K562 (cell line): ENCODE measurements around the gene BECN2. TPM values are rescaled to one million over a fixed set of nuclear protein-coding genes. Genes with fewer than 3 reads are reported as not detected.

Experiments used
- CXXC5 ChIP-seq: fragments of 250-450 bp; sonication (Bioruptor Pico); IDR thresholded peaks from 2 replicates; pipeline ENCODE4 v1.8.0; 2022; ENCODE audit warnings: inconsistent platforms, mild to moderate bottlenecking, moderate library complexity
- GTF3C2 ChIP-seq: IDR thresholded peaks from 3 replicates; pipeline ENCODE4 v1.6.1; 2011; ENCODE audit warnings: borderline replicate concordance, mild to moderate bottlenecking, moderate library complexity; ENCODE audit not compliant: insufficient read length; ENCODE audit errors: extremely low read depth
- HDGF ChIP-seq: fragments of 450-650 bp; IDR thresholded peaks from 2 replicates; pipeline ENCODE4 v1.6.1; 2016
- LEF1 ChIP-seq: fragments of 450-650 bp; IDR thresholded peaks from 2 replicates; pipeline ENCODE4 v1.6.1; 2016; ENCODE audit warnings: mild to moderate bottlenecking
- MYC ChIP-seq, 2 experiments: fragments of 250-450 bp in 1 of 2; sonication (Bioruptor Pico) in 1 of 2; IDR thresholded peaks; 2 replicates each; pipeline versions ENCODE4 v1.5.1 to v1.6.1; 2012 to 2021; ENCODE audit warnings: low read depth in 2 of 2, borderline replicate concordance in 1 of 2, improper control_type of control experiment in 1 of 2, low read length in 1 of 2, mild to moderate bottlenecking in 1 of 2, moderate library complexity in 1 of 2
- NBN ChIP-seq: fragments of 450-650 bp; IDR thresholded peaks from 2 replicates; pipeline ENCODE4 v1.6.1; 2016; ENCODE audit warnings: low read depth, mild to moderate bottlenecking
- SIN3A ChIP-seq, 2 experiments: fragments of 150-350 bp in 1 of 2; IDR thresholded peaks; 2 replicates each; pipeline ENCODE4 v1.6.1; 2011 to 2016; ENCODE audit warnings: borderline replicate concordance in 2 of 2, low read depth in 2 of 2, low read length in 2 of 2, mild to moderate bottlenecking in 2 of 2, moderate library complexity in 2 of 2; ENCODE audit not compliant: control insufficient read depth in 1 of 2
- USF1 ChIP-seq: sonication (generic); formaldehyde crosslinking; IDR thresholded peaks from 2 replicates; pipeline ENCODE4 v1.9.0; 2022; ENCODE audit warnings: mild to moderate bottlenecking, missing genetic modification reagents
- ZBTB7A ChIP-seq: IDR thresholded peaks from 2 replicates; pipeline ENCODE4 v1.6.1; 2011; ENCODE audit warnings: low read depth, mild to moderate bottlenecking, low read length, moderate library complexity, borderline replicate concordance; ENCODE audit not compliant: control insufficient read depth
- ZFP30 ChIP-seq: fragments of 250-450 bp; sonication (Bioruptor Pico); IDR thresholded peaks from 2 replicates; pipeline ENCODE4 v1.8.0; 2022; ENCODE audit warnings: moderate library complexity, mild to moderate bottlenecking, inconsistent platforms, borderline replicate concordance
- ZNF274 ChIP-seq: IDR thresholded peaks from 2 replicates; pipeline ENCODE4 v1.6.1; 2011; ENCODE audit warnings: low read depth, mild to moderate bottlenecking, low read length, moderate library complexity, borderline replicate concordance
- ZNF408 ChIP-seq: fragments of 250-450 bp; sonication (Bioruptor Pico); IDR thresholded peaks from 2 replicates; pipeline ENCODE4 v1.4.0; 2020; ENCODE audit warnings: low read depth, mild to moderate bottlenecking, moderate library complexity
- ZNF609 ChIP-seq: sonication (generic); formaldehyde crosslinking; IDR thresholded peaks from 2 replicates; pipeline ENCODE4 v1.8.1; 2023; ENCODE audit warnings: missing genetic modification reagents, mild to moderate bottlenecking, borderline replicate concordance
- polyA plus RNA-seq, 8 experiments: library from polyadenylated mRNA; depleted of rRNA in 4 of 8; stranded (reverse) in 5 of 8; unstranded in 3 of 8; fragments of >200 nt; fragmentation: Nextera tagmentation in 2 of 8; fragmentation: Illumina TruSeq in 1 of 8; extraction: Ambion mirVana in 2 of 8; extraction: Trizol in 1 of 8; gene quantifications; 2 replicates each; pipeline versions ENCODE4 v1.2.1 to v1.2.3, GENCODE V29; 2011 to 2014; ENCODE audit warnings: inconsistent platforms in 1 of 8, missing spikeins in 1 of 8
- total RNA-seq, 7 experiments: library from RNA; depleted of rRNA in 6 of 7; stranded (reverse); fragments of >200 nt in 6 of 7; fragmentation: Illumina TruSeq in 2 of 7; extraction: Trizol in 2 of 7; gene quantifications; 2 replicates each; pipeline versions ENCODE4 v1.2.1 to v1.2.3, GENCODE V29; 2011 to 2021; ENCODE audit warnings: low replicate concordance in 1 of 7
- TF ChIP-seq, protein P1 (sequence below), 2 experiments: IDR thresholded peaks; 2 replicates each; pipeline ENCODE4 v1.6.1; 2012; ENCODE audit warnings: improper control_type of control experiment in 2 of 2, low read depth in 2 of 2, low read length in 2 of 2, borderline replicate concordance in 1 of 2

BECN2 gene
- total and polyA plus RNA-seq, 9 of the 15 experiments (the other 6 are each of a cell fraction or from before 2014, with no cell fraction given), result not detected

DNA sequence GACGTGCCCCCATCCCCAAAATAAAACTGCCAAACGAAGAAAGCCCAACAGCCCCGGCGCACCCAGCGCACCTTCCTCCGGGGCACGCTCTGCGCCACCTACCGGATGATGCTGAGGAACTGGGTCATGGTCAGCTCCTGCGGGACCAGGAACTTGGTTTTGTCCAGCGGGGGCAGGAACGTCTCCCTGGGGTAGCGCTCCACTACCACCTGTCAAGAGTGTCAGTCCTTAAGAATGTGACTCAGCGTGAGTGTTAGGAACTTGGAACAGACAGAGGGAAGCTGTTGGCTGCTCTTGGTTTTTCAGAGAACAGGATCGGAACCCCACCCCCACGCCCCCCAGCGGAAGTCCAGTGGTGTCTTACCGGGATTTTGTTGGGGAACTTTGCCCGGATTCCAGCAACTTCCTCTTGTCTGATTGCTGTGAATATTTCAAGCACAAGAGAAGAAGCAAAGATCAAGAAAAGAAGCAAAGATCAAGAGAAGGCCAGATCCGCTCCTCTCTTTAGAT lies 40.9 kb downstream of the BECN2 start (continued):
- TF ChIP-seq ZFP30 (no peak), ZNF274 (no peak), LEF1 (peak; percentile 44; the same call in 1 of the 2 replicates), ZNF609 (no peak), HDGF (no peak), NBN (peak; percentile 57; the same call in 1 of the 2 replicates), ZNF408 (no peak), USF1 (CRISPR knock-in tag) (no peak), ZBTB7A (peak; percentile 37; the same call in 1 of the 2 replicates), MYC (IDR thresholded peaks at IDR 0.05; ENCODE audit: low read depth, low read length) (no peak), MYC (CRISPR knock-in tag; IDR thresholded peaks at IDR 0.05; ENCODE audit: borderline replicate concordance, low read depth) (no peak), CXXC5 (CRISPR knock-in tag) (peak; percentile 70), SIN3A (IDR thresholded peaks at IDR 0.05; ENCODE audit: borderline replicate concordance in 2 of 2, control insufficient read depth in 1 of 2, low read depth in 2 of 2, low read length in 2 of 2) (peak; percentile 49 to 77; a peak in 2 of 4 replicates), GTF3C2 (no peak)
- TF ChIP-seq, protein P1, sequence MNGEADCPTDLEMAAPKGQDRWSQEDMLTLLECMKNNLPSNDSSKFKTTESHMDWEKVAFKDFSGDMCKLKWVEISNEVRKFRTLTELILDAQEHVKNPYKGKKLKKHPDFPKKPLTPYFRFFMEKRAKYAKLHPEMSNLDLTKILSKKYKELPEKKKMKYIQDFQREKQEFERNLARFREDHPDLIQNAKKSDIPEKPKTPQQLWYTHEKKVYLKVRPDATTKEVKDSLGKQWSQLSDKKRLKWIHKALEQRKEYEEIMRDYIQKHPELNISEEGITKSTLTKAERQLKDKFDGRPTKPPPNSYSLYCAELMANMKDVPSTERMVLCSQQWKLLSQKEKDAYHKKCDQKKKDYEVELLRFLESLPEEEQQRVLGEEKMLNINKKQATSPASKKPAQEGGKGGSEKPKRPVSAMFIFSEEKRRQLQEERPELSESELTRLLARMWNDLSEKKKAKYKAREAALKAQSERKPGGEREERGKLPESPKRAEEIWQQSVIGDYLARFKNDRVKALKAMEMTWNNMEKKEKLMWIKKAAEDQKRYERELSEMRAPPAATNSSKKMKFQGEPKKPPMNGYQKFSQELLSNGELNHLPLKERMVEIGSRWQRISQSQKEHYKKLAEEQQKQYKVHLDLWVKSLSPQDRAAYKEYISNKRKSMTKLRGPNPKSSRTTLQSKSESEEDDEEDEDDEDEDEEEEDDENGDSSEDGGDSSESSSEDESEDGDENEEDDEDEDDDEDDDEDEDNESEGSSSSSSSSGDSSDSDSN (IDR thresholded peaks at IDR 0.05; ENCODE audit: borderline replicate concordance in 1 of 2, low read depth in 2 of 2, low read length in 2 of 2), result peak in 1 of 2 experiments; percentile 40; a peak in 1 of 4 replicates
